ENCODE data around the gene HARBI1.
"Not testable (repeated sequence)": the region's sequence is repeated elsewhere in the genome, so short reads cannot be mapped to it uniquely, and the experiment has no call there.

HARBI1 gene

GRCh38 chr11:46597155-46597554 is 19.9 kb downstream of the HARBI1 start:
- DNase-seq (ENCODE audit: low read depth in 3 of 3): no peak

DNA sequence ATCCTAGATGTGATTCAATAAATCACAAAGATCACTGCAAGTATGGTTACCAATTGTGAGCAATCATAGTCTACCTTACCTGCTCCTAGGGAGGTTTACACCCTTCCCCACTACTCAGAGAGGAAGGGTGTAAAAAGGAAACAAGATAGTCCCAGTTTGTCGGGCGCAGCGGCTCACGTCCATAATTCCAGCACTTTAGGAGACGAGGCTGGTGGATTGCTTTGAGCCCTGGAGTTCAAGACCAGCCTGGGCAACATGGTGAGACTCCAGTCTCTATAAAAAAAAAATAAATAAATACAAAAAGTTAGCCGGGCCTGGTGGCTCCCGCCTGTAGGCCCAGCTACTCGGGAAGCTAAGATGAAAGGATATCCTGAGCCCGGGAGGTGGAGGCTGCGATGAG is 22.2 kb downstream of the HARBI1 start:
- no peak for DNase-seq (ENCODE audit: low read depth in 3 of 3)

- no peak for DNase-seq (ENCODE audit: low read depth in 3 of 3)
Measured at GRCh38 chr11:46594374-46594700, 22.7 kb downstream of the HARBI1 start.

- DNase-seq (ENCODE audit: low read depth in 3 of 3): peak; percentile 59 to 83 (median 69)
Measured at GRCh38 chr11:46593550-46594373, 23.3 kb downstream of the HARBI1 start, which contains the start of gene AMBRA1. Gene AMBRA1, minus strand, starts transcription at chr11:46594023. Its CDS starts 45,643 bp downstream, at chr11:46548380.

GRCh38 chr11:46590740-46591605 is 26.1 kb downstream of the HARBI1 start:
- DNase-seq (ENCODE audit: low read depth in 3 of 3): no peak

DNA sequence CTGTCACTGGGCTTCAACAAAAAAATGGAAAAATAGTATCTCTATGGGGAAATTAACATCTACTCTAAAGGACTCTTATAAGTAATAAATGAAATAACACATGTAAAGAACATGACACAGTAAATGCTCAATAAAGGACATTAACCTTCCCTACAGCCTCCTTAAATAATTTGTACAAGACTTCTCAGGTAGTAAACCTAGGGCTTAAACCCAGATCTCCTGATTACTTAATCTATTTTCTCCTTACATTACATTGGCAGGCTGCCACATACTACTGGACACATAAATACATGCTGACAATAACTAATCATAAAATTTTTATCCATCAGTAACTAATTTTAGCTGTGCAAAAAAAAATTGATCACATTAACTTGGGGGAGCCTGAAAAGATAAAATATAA is 28.1 kb downstream of the HARBI1 start:
- no peak for DNase-seq (ENCODE audit: low read depth in 3 of 3)

GRCh38 chr11:46588131-46588530 is 28.9 kb downstream of the HARBI1 start:
- no peak for DNase-seq (ENCODE audit: low read depth in 3 of 3)

- DNase-seq (ENCODE audit: low read depth in 3 of 3): not testable (repeated sequence)
Measured at GRCh38 chr11:46583513-46583912, 33.5 kb downstream of the HARBI1 start.

GRCh38 chr11:46582588-46582987 is 34.4 kb downstream of the HARBI1 start:
- no peak for DNase-seq (ENCODE audit: low read depth in 3 of 3)

DNA sequence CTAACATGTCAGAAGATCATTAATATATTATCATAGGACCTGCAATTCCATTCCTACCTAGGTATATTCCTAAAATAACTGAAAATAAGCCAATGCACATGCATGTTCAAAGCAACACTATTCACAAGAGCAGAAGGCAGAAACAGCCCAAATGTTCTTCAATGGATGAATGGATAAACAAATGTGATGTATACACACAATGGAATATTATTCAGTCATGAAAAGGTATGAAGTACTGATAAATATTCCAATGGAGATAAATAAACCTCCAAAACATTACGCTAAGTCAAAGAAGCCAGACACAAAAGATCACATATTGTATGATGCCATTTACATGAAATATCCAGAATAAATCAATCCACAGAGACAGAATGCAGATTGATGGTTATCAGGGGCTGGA is 40.0 kb downstream of the HARBI1 start:
- no peak for DNase-seq (ENCODE audit: low read depth in 3 of 3)

GRCh38 chr11:46574656-46575055 is 42.4 kb downstream of the HARBI1 start:
- no peak for DNase-seq (ENCODE audit: low read depth in 3 of 3)

DNA sequence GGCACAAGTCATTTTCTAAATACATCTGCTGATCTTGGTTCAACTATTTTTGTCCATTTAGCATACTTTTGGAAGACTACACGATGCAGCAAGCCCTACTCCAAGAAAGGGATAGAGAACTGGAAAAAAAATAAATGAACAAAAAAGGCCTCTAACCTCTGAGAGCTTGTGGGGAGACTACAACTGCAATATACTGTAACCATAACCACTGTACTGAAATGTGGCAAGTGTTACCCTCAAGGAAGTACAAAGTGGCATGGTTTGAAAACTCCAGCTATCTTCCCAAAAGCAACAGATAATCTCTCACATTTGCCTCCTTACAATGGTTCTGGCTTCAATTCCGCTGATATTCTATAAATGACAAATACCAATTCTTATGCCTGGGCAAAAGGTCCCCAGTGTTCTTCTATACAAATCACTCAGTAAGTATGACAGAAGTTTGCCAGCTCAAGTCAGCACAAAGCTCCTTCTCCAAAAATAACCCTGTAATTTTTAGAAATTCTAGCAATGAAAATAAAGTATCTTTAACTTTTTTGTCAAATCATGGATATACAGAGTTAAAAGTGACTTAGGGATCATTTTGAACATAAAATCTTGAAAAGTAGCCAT is 46.1 kb downstream of the HARBI1 start:
- DNase-seq (ENCODE audit: low read depth in 3 of 3): no peak

DNA sequence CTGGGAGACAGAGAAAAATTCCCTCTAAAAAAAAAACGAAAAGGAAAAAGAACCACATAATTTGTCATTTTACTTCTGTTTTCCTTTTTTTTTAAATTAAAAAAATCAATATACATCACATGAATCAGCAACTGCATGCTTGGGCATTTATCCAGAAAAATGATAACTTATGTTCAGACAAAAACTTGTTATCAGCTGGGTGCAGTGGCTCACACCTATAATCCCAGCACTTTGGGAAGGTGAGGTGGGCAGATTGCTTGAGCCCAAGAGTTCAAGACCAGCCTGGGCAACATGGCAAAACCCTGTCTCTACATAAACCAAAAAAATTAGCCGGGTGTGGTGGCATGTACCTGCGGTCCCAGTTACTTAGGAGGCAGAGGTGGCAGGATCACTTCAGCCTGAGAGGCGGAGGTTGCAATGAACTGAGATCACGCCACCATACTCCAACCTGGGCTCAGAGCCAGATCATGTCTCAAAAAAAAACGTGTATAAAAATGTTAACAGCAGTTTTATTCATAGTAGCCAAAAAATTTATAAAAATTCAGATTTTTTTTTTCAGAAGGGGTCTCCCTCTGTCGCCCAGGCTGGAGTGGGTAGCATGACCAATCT is 51.7 kb downstream of the HARBI1 start:
- DNase-seq (ENCODE audit: low read depth in 3 of 3): no peak

DNA sequence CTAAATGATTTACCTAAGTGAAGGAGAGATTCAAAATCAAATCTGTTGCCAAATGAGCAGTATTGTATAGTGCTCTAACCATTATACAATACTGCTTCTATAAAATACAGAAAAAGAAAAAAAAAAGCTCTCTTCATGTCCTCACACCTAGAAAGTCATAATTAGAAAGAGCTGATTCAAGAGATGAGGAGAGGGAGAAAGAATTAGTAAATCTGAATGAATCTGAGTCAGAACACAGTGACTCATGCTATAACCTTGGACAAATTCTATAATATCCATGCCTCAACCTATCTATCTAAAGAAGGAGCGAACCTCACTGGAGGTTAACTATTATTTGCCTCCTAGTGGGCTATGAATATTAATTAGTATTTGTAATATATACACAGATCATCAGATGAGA is 52.6 kb downstream of the HARBI1 start:
- DNase-seq (ENCODE audit: low read depth in 3 of 3): no peak

DNA sequence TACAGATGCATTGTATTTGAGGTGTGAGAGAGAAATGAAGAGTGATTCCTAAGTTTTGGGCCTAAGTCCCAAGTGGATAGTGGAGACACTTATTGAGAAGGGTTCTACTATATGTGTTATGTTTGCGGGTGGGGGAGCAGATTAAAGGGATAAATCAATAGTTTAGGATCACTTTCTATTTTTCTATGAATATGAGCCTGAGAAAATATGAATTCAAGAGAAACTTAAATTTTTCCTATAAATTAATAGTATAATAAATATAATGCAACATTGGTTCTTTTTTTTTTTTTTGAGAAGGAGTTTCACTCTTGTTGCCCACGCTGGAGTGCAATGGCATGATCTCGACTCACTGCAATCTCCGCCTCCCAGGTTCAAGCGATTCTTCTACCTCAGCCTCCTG is 54.5 kb downstream of the HARBI1 start:
- DNase-seq (ENCODE audit: low read depth in 3 of 3): no peak

GRCh38 chr11:46560300-46560991 is 56.6 kb downstream of the HARBI1 start:
- DNase-seq (ENCODE audit: low read depth in 3 of 3): peak in 1 of 3 experiments; percentile 2

DNA sequence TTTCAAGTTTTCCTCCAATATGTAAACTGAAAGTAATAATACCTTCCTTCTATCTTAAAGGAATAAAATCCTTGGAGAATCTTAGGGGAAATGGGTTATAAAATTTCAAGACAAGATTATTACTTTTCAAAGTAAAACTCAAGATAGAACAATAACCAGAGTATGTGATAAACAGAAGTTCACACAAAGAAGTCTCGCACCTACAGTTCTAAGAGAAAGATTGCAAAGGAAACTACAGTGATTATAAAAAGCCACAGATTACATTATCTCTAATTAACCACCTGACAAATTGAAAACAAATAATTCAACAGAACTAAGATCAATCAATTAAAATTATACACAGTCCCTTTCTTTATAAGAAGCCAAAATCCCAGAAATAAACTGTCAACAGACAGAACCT is 57.2 kb downstream of the HARBI1 start:
- DNase-seq (ENCODE audit: low read depth in 3 of 3): no peak

DNA sequence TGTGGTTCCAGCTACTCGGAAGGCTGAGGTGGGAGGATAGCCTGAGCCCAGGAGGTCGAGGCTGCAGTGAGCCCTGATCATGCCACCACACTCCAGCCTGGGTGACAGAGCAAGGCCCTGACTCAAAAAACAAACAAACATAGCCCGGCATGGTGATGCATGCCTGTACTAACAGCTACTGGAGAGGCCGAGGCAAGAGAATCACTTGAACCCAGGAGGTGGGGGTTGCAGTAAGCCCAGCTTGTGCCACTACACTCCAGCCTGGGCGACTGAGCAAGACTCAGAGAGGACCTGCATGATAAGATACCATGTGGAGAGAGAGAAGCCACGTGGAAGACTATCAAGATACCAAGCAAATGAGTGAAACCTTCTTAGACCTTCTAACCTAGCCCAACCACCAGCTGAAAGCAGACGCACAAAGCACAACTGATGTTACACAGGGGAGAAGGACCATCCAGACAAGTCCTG is 59.3 kb downstream of the HARBI1 start:
- no peak for DNase-seq (ENCODE audit: low read depth in 3 of 3)

GRCh38 chr11:46555267-46556054 is 61.6 kb downstream of the HARBI1 start:
- no peak for DNase-seq (ENCODE audit: low read depth in 3 of 3)
